ENCODE data around the gene CCDC7. TPM values are rescaled to one million over a fixed set of nuclear protein-coding genes. Genes with fewer than 3 reads are reported as not detected.
"Not testable (repeated sequence)": the region's sequence is repeated elsewhere in the genome, so short reads cannot be mapped to it uniquely, and the experiment has no call there.

Gene CCDC7
- total RNA-seq, 1 donor from 2014 or later = 3.6 TPM

DNA sequence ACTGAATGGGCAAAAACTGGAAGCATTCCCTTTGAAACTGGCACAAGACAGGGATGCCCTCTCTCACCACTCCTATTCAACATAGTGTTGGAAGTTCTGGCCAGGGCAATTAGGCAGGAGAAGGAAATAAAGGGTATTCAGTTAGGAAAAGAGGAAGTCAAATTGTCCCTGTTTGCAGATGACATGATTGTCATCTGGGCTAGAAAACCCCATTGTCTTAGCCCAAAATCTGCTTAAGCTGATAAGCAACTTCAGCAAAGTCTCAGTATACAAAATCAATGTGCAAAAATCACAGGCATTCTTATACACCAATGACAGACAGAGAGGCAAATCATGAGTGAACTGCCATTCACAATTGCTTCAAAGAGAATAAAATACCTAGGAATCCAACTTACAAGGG lies 116.8 kb downstream of the CCDC7 start:
- not testable (repeated sequence) for DNase-seq (ENCODE audit: low read depth, low spot score)

DNA sequence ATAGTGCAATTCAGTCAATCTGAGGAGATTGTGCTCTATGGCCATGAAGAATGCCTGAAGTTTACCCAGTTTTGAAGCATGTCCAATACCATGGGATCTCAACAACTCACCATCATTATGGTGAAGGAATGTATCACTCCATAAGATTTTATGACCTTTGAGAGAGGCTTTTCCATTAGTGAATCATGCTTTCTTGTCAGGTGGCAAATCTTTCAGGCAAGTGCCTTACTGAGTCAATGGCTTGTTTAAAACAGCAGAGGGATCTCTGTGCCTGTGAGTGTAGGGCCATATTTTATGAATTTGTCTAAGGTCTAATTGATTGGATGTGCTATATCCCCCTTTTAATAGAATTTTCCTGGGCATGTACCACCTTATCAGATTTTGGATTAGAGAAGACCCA lies 131.5 kb downstream of the CCDC7 start:
- DNase-seq (ENCODE audit: low read depth, low spot score) = no peak

DNA sequence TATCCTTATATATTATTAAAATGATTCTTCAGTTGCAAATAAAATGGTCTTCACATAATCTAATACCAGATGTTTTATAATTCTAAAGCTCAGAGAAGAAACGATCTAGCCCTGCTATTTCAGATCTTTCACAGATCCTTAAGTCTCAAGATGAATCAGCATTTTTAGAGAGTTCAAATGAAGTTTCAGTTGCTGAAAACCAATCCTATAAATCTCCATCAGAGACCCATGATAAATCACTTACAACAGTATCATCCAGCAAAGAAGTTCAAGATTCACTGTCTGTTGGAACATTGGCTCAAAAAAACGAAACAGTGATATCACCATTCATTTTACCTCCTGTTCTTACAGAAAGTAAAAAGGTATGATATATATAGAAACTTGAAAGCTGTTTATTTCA lies 137.0 kb downstream of the CCDC7 start:
- no peak for DNase-seq (ENCODE audit: low read depth, low spot score)

DNA sequence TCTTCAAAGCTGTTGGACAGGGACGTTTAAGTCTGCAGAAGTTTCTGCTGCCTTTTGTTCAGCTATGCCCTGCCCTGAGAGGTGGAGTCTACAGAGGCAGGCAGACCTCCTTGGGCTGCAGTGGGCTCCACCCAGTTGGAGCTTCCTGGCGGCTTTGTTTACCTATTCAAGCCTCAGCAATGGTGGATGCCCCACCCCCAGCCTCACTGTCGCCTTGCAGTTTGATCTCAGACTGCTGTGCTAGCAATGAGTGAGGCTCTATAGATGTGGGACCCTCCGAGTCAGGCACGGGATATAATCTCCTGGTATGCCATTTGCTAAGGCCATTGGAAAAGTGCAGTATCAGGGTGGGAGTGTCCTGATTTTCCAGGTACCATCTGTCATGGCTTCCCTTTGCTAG lies 152.1 kb downstream of the CCDC7 start:
- DNase-seq (ENCODE audit: low read depth, low spot score) = not testable (repeated sequence)

DNA sequence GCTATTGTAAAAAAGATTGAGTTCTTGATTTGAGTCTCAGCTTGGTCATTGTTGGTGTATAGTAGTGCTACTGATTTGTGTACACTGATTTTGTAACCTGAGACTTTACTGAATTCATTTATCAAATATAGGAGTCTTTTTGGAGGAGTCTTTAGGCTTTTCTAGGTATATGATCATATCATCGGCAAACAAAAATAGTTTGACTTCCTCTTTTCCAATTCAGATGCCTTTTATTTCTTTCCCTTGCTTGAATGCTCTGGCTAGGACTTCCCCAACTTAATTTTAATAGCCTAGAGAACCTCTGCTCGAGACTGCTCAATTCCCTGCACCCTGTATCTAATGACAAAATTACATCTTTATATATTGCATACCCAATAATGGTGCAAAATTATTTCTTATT lies 154.4 kb downstream of the CCDC7 start:
- DNase-seq (ENCODE audit: low read depth, low spot score) = no peak

DNA sequence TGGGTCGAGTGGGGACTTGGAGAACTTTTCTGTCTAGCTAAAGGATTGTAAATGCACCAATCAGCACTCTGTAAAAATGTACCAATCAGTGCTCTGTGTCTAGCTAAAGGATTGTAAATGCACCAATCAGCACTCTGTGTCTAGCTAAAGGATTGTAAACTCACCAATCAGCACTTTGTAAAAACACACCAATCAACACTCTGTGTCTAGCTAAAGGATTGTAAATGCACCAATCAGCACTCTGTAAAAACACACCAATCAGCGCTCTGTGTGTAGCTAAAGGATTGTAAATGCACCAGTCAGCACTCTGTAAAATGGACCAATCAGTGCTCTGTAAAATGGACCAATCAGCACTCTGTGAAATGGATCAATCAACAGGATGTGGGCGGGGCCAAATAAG lies 155.6 kb downstream of the CCDC7 start:
- not testable (repeated sequence) for DNase-seq (ENCODE audit: low read depth, low spot score)

DNA sequence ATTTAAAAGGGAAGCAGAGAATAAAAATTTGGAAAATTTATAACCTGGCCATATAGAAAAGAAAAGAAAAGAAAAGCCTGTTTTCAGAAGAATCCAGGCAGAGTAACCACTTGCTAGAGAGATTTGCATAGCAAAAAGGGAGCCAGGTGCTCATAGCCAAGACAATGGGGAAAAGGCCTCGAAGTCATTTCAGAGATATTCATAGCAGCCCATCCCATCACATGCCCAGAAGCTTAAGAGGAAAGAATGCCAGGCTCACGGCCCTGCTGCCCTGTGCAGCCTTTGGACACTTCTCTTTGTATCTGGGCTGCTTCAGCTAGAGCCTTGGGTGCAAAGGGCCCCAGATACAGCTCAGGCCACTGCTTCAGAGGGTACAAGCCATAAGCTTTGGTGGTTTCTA lies 159.8 kb downstream of the CCDC7 start:
- DNase-seq (ENCODE audit: low read depth, low spot score) = no peak

DNA sequence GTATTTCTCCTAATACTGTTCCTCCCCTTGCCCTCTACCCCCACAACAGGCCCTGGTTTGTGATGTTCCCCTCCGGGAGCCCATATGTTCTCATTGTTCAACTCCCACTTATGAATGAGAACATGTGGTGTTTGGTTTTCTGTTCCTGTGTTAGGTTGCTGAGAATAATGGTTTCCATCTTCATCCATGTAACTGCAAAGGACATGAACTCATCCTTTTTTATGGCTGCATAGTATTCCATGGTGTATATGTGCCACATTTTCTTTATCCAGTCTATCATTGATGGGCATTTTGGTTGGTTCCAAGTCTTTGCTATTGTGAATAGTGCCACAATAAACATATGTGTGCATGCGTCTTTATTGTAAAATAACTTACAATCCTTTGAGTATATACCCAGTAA lies 164.6 kb downstream of the CCDC7 start:
- not testable (repeated sequence) for DNase-seq (ENCODE audit: low read depth, low spot score)

DNA sequence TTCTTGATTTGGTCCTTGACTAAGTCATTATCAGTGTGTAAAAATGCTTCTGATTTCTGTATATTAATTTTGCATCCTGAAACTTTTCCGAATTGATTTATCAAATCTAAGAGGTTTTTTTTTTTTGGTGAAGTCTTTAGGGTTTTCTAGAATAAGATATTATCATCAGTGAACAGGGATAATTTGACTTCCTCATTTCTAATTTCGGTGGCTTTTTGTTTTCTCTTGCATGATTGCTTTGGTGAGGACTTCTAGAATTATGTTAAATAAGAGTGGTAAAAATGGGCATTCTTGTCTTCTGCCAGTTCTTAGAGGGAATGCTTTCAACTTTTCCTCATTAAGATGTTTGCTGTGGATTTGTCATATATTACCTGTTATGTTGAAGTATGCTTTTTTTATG lies 170.5 kb downstream of the CCDC7 start:
- DNase-seq (ENCODE audit: low read depth, low spot score) = no peak

DNA sequence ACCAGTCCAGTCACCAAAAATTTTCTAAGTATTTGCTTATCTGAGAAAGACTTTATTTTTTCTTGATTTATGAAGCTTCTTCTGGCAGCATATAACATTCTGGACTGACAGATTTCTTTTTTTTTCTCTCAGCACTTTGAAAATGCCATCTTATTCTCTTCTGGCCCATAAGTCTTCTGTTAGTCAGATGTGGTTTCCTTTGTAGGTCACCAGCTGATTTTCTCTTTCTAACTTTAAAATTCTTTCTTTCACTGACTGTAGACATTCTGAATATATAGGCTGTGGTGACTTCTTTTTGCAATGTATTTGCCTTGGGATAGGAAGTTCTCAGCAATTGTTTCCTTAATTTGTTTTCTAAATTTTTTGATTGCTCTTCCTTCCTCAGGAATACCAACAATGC lies 172.5 kb downstream of the CCDC7 start:
- no peak for DNase-seq (ENCODE audit: low read depth, low spot score)

DNA sequence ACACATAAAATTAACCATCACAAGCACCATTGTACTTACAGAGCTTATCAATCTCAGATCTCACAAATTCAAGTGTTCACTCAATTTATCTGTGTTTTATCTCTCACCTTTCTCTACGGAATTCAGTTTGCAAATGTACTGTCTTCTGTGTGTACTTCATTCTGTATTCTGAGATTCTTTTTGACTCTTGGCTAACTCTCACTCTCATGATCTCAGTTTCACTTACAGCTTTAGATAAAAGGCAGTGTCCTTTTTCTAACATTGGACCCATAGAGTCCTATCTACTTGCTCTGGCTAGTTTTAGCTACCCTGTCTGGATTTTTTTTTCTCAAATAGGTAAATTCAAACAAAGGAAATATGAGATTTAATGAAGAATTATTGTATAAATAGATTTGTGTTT lies 176.0 kb downstream of the CCDC7 start:
- no peak for DNase-seq (ENCODE audit: low read depth, low spot score)

DNA sequence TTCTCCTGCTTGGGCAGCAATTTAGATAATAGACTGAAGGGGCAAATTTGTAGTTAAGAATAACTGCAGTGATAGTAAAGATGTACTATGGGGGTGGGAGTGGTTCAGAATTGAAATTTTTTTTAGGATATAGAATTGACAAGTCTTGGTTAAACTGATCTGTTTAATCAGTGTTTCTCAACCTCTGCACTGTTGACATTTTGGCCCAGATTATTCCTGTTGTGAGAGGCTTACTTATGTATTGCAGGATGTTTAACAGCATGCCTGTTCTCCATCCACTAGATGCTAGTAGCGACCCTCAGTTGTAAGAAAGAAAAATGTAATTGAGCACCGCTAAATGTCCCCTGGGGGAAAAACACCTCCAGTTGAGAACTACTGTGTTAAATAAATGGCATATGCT lies 176.5 kb downstream of the CCDC7 start:
- DNase-seq (ENCODE audit: low read depth, low spot score) = no peak

DNA sequence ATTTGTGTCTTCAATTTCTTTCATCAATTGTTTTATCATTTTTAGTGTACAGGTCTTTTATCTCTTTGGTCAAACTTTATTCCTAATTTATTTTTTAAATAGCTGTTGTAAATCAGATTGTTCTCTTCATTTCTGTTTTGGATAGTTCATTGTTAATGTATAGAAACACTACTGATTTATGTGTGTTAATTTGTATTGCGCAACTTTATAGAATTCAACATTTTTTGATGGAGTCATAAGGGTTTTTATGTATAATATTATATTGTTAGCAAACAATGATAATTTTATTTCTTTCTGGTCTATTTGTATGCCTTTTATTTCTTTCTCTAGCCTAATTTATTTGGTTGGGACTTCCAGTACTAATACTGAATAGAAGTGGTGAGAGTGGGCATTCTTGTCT lies 181.2 kb downstream of the CCDC7 start:
- no peak for DNase-seq (ENCODE audit: low read depth, low spot score)

DNA sequence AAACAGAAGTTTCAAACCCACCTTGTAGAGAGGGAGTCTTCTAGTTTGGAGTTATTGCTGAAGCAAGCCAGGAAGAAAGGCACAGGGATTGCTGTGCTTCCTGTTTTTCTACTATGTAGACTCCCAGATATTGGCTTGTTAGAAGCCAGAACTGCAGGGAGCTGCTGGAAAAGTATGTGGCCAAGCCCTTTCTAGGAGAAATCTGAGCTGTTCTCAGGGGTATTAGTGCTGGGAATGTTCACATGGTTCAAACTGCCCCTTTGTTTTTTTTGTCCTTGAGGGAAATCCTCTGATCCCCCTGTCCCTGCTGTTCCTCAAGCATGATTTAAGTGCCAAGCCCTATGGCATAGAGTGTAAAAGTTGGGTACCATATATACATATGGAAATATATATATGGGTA lies 184.0 kb downstream of the CCDC7 start:
- DNase-seq (ENCODE audit: low read depth, low spot score) = no peak

DNA sequence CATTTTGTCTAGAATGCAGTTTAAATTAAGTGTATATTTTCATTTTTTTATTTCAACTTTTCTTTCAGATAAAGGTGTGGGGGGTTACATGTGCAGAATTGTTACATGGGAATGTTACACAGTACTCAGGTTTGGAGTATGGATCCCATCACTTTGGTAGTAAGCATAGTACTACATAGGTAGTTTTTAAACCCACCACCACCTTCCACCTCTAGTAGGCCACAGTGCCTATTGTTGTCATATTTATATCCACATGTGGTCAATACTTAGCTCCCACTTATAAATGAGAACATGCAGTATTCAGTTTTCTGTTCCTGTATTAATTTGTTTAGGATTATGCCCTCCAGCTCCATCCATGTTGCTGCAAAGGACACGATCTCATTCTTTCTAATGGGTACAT lies 200.6 kb downstream of the CCDC7 start:
- no peak for DNase-seq (ENCODE audit: low read depth, low spot score)

DNA sequence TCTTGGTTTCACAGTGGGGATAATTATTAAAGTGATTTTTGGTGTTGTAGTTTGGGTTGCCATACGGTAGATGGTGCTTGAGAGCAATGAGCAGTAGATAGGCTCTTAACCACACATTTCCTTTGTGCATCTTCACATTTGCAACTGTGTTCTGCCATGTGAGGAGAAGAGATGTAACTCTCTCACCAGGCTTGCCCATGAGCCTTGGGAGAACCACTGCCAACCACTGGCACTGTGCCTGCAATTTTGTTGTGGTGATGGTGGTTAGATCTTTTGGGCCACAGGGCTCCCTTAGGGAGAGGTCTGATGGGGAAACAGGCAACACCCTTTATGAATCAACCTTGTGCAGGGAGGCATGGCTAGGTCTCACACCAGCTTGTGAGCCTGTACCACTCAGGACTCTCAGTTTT lies 204.3 kb downstream of the CCDC7 start:
- no peak for DNase-seq (ENCODE audit: low read depth, low spot score)

DNA sequence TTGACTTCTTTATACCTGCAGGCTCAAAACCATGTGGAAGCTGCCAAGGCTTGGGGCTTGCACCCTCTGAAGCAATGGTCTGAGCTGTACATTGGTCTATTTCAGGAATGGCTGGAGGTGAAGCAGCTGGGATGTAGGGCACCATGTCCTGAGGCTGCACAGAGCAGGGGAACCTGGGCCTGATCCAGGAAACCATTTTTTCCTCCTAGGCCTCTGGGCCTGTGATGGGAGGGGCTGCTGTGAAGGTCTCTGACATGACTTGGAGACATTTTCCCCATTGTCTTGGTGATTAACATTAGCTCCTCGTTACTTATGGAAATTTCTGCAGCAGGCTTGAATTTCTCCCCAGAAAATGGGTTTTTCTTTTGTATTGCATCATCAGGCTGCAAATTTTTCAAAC lies 211.5 kb downstream of the CCDC7 start:
- DNase-seq (ENCODE audit: low read depth, low spot score) = not testable (repeated sequence)

DNA sequence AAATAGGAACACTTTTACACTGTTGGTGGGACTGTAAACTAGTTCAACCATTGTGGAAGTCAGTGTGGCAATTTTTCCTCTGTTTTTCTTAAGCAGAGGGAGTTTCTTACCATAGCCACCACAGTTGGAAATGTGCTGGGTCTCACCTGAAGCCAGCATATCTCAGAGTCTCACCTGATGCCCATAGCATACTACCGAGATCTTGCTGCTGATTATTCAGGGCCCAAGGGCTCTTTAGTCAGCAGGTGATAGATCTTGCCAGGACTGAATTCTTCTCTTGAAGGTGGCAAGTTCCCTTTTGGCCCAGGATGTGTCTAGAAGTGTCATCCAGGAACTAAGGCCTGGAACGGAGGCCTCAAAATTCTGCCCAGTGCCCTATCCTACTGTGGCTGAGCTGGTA lies 215.4 kb downstream of the CCDC7 start:
- no peak for DNase-seq (ENCODE audit: low read depth, low spot score)

DNA sequence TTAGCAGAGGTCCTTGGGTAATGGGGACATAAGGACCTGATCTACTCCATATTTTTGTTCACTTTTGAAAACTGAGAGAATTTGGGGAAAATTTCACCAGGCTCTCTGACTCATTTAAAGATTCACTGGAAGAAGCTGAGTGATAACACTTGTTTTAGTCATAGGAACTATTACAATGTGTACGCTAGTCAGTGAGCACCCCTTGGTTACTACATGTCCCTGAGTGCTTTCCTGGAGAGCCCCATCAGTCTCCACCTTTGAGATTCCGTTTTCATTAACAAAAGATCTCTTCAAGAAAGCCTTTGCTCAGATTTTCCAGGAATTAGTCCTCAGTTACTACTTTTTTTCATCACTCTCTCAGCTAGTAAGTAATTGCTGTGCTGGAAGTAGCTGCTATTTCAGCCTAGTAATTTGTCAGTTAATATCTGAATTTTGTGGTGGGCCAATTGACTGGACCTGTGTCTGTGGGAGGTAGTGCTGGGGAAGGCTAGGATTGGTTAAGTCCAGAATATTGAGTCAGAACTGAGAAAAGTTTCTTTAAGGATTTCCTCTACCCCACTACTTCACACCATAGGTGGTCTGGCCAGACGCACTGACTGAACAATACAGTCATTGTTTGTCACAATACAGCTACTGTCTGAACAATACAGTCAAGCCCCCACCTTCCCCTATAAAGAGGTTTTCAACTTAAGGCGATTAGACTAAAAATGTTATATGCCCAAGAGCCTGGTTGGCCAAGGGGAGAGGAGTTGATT lies 235.0 kb downstream of the CCDC7 start:
- no peak for DNase-seq (ENCODE audit: low read depth, low spot score)

DNA sequence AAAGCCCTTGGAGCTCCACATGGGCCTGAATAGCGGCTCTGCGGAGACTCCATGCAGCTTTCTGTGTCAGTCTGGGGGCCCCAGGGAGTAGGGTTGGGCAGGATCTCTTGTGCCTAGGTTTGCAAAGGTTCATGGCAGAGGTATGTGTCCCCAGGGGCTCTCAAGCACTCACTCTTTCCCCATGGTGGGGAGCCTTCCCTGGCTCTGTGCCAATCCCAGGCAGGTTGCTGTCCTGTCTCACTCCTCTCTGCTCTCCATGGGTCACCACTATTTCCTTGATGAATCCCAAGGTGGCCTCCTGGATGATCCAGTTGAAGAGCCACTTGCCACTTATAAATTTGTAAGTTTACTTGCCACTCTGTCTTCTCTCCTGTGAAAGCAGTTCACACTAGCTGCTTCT lies 238.4 kb downstream of the CCDC7 start:
- DNase-seq (ENCODE audit: low read depth, low spot score) = no peak

DNA sequence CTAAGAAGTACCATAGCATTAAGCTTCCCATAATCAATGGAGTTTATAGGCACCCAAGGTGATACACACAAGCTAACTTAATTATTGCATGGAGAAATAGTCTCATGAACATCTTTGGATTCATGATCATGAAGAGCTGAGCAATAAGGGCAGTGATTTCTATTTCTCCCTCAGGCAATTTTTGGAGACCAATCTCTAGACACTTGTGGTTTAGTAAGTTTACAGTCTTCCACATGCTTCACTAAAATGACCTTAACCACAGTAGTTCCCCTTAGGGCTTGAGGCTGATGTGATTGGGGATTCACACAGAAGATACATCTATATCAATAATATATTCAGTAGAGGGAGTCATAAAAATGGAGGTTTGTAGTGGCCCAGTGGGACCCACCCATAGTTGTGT lies 241.2 kb downstream of the CCDC7 start:
- no peak for DNase-seq (ENCODE audit: low read depth, low spot score)

DNA sequence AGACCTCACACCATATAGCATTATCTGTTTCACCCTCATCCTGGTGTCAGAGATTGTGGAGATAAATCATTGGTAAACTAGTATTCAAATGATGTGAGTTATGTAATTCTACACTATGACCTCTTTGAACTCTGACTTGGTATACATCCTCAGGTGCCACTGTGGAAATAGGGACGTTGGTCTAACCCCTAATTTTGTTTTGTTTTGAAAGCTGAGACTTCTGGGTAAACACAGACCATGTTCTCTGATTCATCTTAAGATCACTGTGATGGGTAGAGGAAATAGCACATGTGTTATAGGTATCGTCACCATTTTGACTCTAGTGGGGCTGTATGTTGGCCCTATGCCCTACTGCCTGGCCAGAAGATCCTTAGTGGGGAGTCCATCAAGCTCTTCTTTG lies 241.6 kb downstream of the CCDC7 start:
- no peak for DNase-seq (ENCODE audit: low read depth, low spot score)

DNA sequence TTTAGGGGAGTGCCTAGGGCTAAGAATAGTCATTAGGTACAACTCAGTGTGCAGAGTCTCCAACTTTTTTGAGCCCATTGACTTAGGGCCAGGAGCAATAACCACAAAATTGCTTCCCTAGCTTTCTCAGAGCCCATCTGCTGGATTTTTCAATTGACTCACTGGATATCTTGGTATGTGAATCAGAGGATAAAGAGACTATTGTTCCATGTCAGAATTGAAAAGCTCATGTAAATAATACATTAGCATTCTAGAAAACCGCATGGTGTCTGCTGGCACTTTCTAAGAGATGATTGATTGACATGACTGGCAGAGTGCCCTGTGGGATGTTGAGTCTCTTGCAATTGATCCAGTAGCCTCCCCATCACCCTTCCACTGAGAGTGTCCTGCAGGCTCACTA lies 246.2 kb downstream of the CCDC7 start:
- DNase-seq (ENCODE audit: low read depth, low spot score) = no peak

DNA sequence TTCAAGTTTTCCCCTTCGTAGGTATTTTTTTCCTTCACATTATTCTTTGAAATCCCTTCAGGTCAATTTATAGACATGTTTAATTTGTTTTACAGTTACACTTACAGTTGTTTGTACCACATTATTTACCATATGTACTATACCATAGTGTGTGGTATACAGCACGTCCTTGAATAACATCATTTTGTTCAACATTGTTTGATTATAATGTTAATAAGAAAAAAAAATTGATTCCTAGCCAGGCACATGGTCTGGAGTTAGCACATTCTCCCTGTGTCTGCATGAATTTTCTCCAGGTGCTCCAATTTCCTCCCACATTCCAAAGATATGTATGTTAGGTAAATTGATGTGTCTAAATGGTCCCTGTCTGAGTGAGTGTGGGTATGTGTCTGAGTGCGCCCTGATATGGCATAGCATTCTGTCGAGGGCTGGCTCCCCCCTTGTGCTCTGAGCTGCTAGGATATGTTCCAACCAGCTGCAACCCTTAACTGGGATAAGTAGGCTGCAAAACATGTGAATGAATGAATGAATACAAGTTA lies 247.6 kb downstream of the CCDC7 start:
- no peak for DNase-seq (ENCODE audit: low read depth, low spot score)
